K562 (cell line): ENCODE measurements around the gene CCNY. TPM values are rescaled to one million over a fixed set of nuclear protein-coding genes. Genes with fewer than 3 reads are reported as not detected.

Experiments
- ETV1 ChIP-seq: fragments of 450-650 bp; conservative IDR thresholded peaks from 2 replicates; pipeline ENCODE4 v1.6.1; 2016; ENCODE audit warnings: missing genetic modification characterization, control low read depth, low read depth, missing compliant biosample characterization
- JUNB ChIP-seq: fragments of 450-650 bp; formaldehyde crosslinking; conservative IDR thresholded peaks from 2 replicates; pipeline ENCODE4 v1.4.0; 2020; ENCODE audit warnings: mild to moderate bottlenecking
- KDM1A ChIP-seq, 2 experiments: fragments of 450-650 bp; IDR thresholded peaks; 2 replicates each; pipeline ENCODE4 v1.6.1; 2016; ENCODE audit warnings: mild to moderate bottlenecking in 2 of 2
- MECOM ChIP-seq: fragments of 250-450 bp; sonication (Bioruptor Pico); IDR thresholded peaks from 2 replicates; pipeline ENCODE4 v1.8.0; 2022; ENCODE audit warnings: inconsistent platforms
- MEF2A ChIP-seq: IDR thresholded peaks from 2 replicates; pipeline ENCODE4 v1.6.1; 2011; ENCODE audit warnings: low read depth, mild to moderate bottlenecking, low read length, moderate library complexity; ENCODE audit not compliant: control insufficient read depth
- NFIC ChIP-seq: fragments of 450-650 bp; IDR thresholded peaks from 2 replicates; pipeline ENCODE4 v1.6.1; 2017; ENCODE audit warnings: mild to moderate bottlenecking, inconsistent platforms
- RBM25 ChIP-seq: fragments of 200-400 bp; formaldehyde crosslinking; IDR thresholded peaks from 2 replicates; pipeline ENCODE4 v1.6.1; 2018; ENCODE audit warnings: low read length, low read depth, moderate library complexity; ENCODE audit not compliant: severe bottlenecking
- ZNF174 ChIP-seq: fragments of 250-450 bp; sonication (Bioruptor Pico); IDR thresholded peaks from 2 replicates; pipeline ENCODE4 v1.4.0; 2020; ENCODE audit warnings: mild to moderate bottlenecking
- polyA plus RNA-seq, 8 experiments: library from polyadenylated mRNA; depleted of rRNA in 4 of 8; stranded (reverse) in 5 of 8; unstranded in 3 of 8; fragments of >200 nt; fragmentation: Nextera tagmentation in 2 of 8; fragmentation: Illumina TruSeq in 1 of 8; extraction: Ambion mirVana in 2 of 8; extraction: Trizol in 1 of 8; gene quantifications; 2 replicates each; pipeline versions ENCODE4 v1.2.1 to v1.2.3, GENCODE V29; 2011 to 2014; ENCODE audit warnings: inconsistent platforms in 1 of 8, missing spikeins in 1 of 8
- total RNA-seq, 7 experiments: library from RNA; depleted of rRNA in 6 of 7; stranded (reverse); fragments of >200 nt in 6 of 7; fragmentation: Illumina TruSeq in 2 of 7; extraction: Trizol in 2 of 7; gene quantifications; 2 replicates each; pipeline versions ENCODE4 v1.2.1 to v1.2.3, GENCODE V29; 2011 to 2021; ENCODE audit warnings: low replicate concordance in 1 of 7
- TF ChIP-seq, protein P1 (sequence below): fragments of 450-650 bp; IDR thresholded peaks from 2 replicates; pipeline ENCODE4 v1.6.1; 2016; ENCODE audit warnings: mild to moderate bottlenecking, moderate library complexity
- TF ChIP-seq, protein P2 (sequence below): fragments of 450-650 bp; IDR thresholded peaks from 2 replicates; pipeline ENCODE4 v1.6.1; 2017; ENCODE audit warnings: mild to moderate bottlenecking, moderate library complexity
- TF ChIP-seq, protein P3 (sequence below): fragments of 450-650 bp; conservative IDR thresholded peaks from 2 replicates; pipeline ENCODE4 v1.6.1; 2016; ENCODE audit warnings: missing genetic modification characterization, low read depth, mild to moderate bottlenecking, control low read depth, missing compliant biosample characterization
- TF ChIP-seq, protein P4 (sequence below), 2 experiments: fragments of 450-650 bp; IDR thresholded peaks; 2 replicates each; pipeline ENCODE4 v1.6.1; 2016

The CCNY gene
- total and polyA plus RNA-seq, 9 of the 15 experiments (the other 6 are each of a cell fraction or from before 2014, with no cell fraction given), result 8.4 to 109 (median 38.6) TPM

DNA sequence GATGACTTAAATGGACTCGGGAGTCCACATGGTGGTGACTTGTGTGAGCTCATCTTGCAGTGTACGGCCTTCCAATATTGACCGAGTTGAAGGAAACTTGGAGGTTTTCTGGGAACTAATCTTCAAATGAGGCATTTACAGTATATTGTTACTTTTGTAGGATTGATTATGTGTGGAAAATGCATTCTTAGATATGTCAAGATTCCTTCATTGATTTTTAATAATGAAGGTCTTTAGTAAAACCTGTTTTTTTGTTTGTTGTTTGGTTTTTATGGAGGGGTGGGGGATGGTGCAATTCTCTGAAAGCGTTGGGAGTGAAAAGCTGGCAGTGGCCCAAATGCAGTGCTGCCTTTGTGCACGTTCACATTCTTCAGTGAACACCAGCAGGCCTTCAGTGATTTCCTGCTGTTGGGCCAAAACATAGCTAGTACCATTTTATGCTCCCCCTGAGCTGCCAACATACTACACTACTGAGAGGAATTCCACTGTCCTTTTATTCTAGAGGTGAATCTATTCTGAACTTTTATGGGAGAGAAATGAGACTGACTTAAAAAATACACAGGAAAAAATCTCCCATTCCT lies 50.4 kb downstream of the CCNY start (continued):
- TF ChIP-seq, protein P1, sequence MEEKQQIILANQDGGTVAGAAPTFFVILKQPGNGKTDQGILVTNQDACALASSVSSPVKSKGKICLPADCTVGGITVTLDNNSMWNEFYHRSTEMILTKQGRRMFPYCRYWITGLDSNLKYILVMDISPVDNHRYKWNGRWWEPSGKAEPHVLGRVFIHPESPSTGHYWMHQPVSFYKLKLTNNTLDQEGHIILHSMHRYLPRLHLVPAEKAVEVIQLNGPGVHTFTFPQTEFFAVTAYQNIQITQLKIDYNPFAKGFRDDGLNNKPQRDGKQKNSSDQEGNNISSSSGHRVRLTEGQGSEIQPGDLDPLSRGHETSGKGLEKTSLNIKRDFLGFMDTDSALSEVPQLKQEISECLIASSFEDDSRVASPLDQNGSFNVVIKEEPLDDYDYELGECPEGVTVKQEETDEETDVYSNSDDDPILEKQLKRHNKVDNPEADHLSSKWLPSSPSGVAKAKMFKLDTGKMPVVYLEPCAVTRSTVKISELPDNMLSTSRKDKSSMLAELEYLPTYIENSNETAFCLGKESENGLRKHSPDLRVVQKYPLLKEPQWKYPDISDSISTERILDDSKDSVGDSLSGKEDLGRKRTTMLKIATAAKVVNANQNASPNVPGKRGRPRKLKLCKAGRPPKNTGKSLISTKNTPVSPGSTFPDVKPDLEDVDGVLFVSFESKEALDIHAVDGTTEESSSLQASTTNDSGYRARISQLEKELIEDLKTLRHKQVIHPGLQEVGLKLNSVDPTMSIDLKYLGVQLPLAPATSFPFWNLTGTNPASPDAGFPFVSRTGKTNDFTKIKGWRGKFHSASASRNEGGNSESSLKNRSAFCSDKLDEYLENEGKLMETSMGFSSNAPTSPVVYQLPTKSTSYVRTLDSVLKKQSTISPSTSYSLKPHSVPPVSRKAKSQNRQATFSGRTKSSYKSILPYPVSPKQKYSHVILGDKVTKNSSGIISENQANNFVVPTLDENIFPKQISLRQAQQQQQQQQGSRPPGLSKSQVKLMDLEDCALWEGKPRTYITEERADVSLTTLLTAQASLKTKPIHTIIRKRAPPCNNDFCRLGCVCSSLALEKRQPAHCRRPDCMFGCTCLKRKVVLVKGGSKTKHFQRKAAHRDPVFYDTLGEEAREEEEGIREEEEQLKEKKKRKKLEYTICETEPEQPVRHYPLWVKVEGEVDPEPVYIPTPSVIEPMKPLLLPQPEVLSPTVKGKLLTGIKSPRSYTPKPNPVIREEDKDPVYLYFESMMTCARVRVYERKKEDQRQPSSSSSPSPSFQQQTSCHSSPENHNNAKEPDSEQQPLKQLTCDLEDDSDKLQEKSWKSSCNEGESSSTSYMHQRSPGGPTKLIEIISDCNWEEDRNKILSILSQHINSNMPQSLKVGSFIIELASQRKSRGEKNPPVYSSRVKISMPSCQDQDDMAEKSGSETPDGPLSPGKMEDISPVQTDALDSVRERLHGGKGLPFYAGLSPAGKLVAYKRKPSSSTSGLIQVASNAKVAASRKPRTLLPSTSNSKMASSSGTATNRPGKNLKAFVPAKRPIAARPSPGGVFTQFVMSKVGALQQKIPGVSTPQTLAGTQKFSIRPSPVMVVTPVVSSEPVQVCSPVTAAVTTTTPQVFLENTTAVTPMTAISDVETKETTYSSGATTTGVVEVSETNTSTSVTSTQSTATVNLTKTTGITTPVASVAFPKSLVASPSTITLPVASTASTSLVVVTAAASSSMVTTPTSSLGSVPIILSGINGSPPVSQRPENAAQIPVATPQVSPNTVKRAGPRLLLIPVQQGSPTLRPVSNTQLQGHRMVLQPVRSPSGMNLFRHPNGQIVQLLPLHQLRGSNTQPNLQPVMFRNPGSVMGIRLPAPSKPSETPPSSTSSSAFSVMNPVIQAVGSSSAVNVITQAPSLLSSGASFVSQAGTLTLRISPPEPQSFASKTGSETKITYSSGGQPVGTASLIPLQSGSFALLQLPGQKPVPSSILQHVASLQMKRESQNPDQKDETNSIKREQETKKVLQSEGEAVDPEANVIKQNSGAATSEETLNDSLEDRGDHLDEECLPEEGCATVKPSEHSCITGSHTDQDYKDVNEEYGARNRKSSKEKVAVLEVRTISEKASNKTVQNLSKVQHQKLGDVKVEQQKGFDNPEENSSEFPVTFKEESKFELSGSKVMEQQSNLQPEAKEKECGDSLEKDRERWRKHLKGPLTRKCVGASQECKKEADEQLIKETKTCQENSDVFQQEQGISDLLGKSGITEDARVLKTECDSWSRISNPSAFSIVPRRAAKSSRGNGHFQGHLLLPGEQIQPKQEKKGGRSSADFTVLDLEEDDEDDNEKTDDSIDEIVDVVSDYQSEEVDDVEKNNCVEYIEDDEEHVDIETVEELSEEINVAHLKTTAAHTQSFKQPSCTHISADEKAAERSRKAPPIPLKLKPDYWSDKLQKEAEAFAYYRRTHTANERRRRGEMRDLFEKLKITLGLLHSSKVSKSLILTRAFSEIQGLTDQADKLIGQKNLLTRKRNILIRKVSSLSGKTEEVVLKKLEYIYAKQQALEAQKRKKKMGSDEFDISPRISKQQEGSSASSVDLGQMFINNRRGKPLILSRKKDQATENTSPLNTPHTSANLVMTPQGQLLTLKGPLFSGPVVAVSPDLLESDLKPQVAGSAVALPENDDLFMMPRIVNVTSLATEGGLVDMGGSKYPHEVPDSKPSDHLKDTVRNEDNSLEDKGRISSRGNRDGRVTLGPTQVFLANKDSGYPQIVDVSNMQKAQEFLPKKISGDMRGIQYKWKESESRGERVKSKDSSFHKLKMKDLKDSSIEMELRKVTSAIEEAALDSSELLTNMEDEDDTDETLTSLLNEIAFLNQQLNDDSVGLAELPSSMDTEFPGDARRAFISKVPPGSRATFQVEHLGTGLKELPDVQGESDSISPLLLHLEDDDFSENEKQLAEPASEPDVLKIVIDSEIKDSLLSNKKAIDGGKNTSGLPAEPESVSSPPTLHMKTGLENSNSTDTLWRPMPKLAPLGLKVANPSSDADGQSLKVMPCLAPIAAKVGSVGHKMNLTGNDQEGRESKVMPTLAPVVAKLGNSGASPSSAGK, result peak; percentile 53
- TF ChIP-seq KDM1A (IDR thresholded peaks at IDR 0.05) (peak; percentile 43 to 52; a peak in 2 of 4 replicates), MECOM (CRISPR knock-in tag) (peak; percentile 79), NFIC (peak; percentile 98), RBM25 (no peak), ETV1 (tag) (peak; percentile 48; the same call in 1 of the 2 replicates), JUNB (peak; percentile 51), ZNF174 (CRISPR knock-in tag) (no peak), MEF2A (no peak)
- TF ChIP-seq, protein P2, sequence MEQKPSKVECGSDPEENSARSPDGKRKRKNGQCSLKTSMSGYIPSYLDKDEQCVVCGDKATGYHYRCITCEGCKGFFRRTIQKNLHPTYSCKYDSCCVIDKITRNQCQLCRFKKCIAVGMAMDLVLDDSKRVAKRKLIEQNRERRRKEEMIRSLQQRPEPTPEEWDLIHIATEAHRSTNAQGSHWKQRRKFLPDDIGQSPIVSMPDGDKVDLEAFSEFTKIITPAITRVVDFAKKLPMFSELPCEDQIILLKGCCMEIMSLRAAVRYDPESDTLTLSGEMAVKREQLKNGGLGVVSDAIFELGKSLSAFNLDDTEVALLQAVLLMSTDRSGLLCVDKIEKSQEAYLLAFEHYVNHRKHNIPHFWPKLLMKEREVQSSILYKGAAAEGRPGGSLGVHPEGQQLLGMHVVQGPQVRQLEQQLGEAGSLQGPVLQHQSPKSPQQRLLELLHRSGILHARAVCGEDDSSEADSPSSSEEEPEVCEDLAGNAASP, result no peak
- TF ChIP-seq, protein P3, sequence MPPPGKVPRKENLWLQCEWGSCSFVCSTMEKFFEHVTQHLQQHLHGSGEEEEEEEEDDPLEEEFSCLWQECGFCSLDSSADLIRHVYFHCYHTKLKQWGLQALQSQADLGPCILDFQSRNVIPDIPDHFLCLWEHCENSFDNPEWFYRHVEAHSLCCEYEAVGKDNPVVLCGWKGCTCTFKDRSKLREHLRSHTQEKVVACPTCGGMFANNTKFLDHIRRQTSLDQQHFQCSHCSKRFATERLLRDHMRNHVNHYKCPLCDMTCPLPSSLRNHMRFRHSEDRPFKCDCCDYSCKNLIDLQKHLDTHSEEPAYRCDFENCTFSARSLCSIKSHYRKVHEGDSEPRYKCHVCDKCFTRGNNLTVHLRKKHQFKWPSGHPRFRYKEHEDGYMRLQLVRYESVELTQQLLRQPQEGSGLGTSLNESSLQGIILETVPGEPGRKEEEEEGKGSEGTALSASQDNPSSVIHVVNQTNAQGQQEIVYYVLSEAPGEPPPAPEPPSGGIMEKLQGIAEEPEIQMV, result peak; percentile 81
- TF ChIP-seq, protein P4, sequence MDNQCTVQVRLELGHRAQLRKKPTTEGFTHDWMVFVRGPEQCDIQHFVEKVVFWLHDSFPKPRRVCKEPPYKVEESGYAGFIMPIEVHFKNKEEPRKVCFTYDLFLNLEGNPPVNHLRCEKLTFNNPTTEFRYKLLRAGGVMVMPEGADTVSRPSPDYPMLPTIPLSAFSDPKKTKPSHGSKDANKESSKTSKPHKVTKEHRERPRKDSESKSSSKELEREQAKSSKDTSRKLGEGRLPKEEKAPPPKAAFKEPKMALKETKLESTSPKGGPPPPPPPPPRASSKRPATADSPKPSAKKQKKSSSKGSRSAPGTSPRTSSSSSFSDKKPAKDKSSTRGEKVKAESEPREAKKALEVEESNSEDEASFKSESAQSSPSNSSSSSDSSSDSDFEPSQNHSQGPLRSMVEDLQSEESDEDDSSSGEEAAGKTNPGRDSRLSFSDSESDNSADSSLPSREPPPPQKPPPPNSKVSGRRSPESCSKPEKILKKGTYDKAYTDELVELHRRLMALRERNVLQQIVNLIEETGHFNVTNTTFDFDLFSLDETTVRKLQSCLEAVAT (IDR thresholded peaks at IDR 0.05), result no peak
